Brain pericyte (primary cell): ENCODE results near the gene ME3.

ENCODE experiments used
- DNase-seq: peaks from one replicate; pipeline ENCODE4 v3.0.0-alpha.2; 2012; ENCODE audit warnings: low read depth, low spot score

ME3 gene

GRCh38 chr11:86672007-86672621 is at the start of gene ME3:
Gene ME3, minus strand, starts transcription at chr11:86672616.
- no peak for DNase-seq

- no peak for DNase-seq
Measured at GRCh38 chr11:86722006-86722405, 49.6 kb upstream of the ME3 start.

- no peak for DNase-seq
Measured at GRCh38 chr11:86720546-86720945, 48.1 kb upstream of the ME3 start.

GRCh38 chr11:86719781-86720463 is 47.5 kb upstream of the ME3 start:
- no peak for DNase-seq

- DNase-seq: no peak
Measured at GRCh38 chr11:86718999-86719398, 46.6 kb upstream of the ME3 start.

GRCh38 chr11:86718521-86718920 is 46.1 kb upstream of the ME3 start:
- DNase-seq: no peak

GRCh38 chr11:86717817-86718501 is 45.5 kb upstream of the ME3 start:
- no peak for DNase-seq

- DNase-seq: no peak
Measured at GRCh38 chr11:86715611-86716010, 43.2 kb upstream of the ME3 start.

- DNase-seq: no peak
Measured at GRCh38 chr11:86713552-86713951, 41.1 kb upstream of the ME3 start.

- DNase-seq: no peak
Measured at GRCh38 chr11:86710936-86711335, 38.5 kb upstream of the ME3 start.

GRCh38 chr11:86708669-86709068 is 36.3 kb upstream of the ME3 start:
- no peak for DNase-seq

GRCh38 chr11:86706338-86707131 is 34.1 kb upstream of the ME3 start:
- DNase-seq: no peak

- no peak for DNase-seq
Measured at GRCh38 chr11:86704710-86705109, 32.3 kb upstream of the ME3 start.

- DNase-seq: no peak
Measured at GRCh38 chr11:86703987-86704386, 31.6 kb upstream of the ME3 start.

GRCh38 chr11:86702220-86702983 is 30.0 kb upstream of the ME3 start:
- DNase-seq: no peak

GRCh38 chr11:86699040-86699791 is 26.8 kb upstream of the ME3 start:
- DNase-seq: no peak

GRCh38 chr11:86698639-86699038 is 26.2 kb upstream of the ME3 start:
- DNase-seq: no peak

- DNase-seq: no peak
Measured at GRCh38 chr11:86696451-86696850, 24.0 kb upstream of the ME3 start.

- DNase-seq: no peak
Measured at GRCh38 chr11:86696004-86696403, 23.6 kb upstream of the ME3 start.

GRCh38 chr11:86695373-86695772 is 23.0 kb upstream of the ME3 start:
- DNase-seq: no peak

GRCh38 chr11:86693518-86693917 is 21.1 kb upstream of the ME3 start:
- DNase-seq: no peak
